A673 (cell line): ENCODE measurements around the gene PRUNE2. TPM values are rescaled to one million over a fixed set of nuclear protein-coding genes. Genes with fewer than 3 reads are reported as not detected.

Experiments used
- BruUV-seq: library from RNA; stranded (reverse); fragments of 400-500 nt; replicated peaks from 2 replicates; lab custom pipeline; 2021; lab: Mats Ljungman, UMichigan
- CTCF ChIA-PET: fragments of 300-600 bp; sonication (Branson Sonifier 250); formaldehyde crosslinking; loops from one replicate; lab custom pipeline; 2022; ENCODE audit warnings: antibody characterized with exemption; lab: Charles Lee
- POLR2A ChIA-PET: fragments of 300-600 bp; sonication (Branson Sonifier 250); formaldehyde crosslinking; loops from one replicate; lab custom pipeline; 2022; ENCODE audit warnings: antibody characterized with exemption; ENCODE audit not compliant: low non-redundant PET; lab: Charles Lee
- DNase-seq: peaks from one replicate; pipeline ENCODE4 v3.0.0-alpha.2; 2015; ENCODE audit warnings: low spot score
- H3K27ac ChIP-seq: fragments of 200-600 bp; sonication (generic); 2 replicates; pipeline ENCODE4 v1.5.1; 2016; ENCODE audit warnings: mixed run types, low read depth, mild to moderate bottlenecking, mixed read lengths, antibody characterized with exemption, low read length; ENCODE audit not compliant: poor library complexity, severe bottlenecking
- H3K27me3 ChIP-seq: fragments of 200-600 bp; sonication (generic); replicated peaks from 2 replicates; pipeline ENCODE4 v1.6.1; 2017; ENCODE audit warnings: mixed run types, low read depth, mild to moderate bottlenecking, mixed read lengths, antibody characterized with exemption, low read length; ENCODE audit not compliant: insufficient read depth, poor library complexity
- H3K36me3 ChIP-seq: fragments of 200-600 bp; sonication (generic); 2 replicates; pipeline ENCODE4 v1.6.1; 2016; ENCODE audit warnings: mixed run types, mild to moderate bottlenecking, mixed read lengths, antibody characterized with exemption, low read length; ENCODE audit not compliant: insufficient read depth, poor library complexity, severe bottlenecking
- H3K4me1 ChIP-seq: fragments of 200-600 bp; sonication (generic); 2 replicates; pipeline ENCODE4 v1.6.1; 2017; ENCODE audit warnings: mixed run types, mild to moderate bottlenecking, mixed read lengths, antibody characterized with exemption, low read length; ENCODE audit not compliant: insufficient read depth, poor library complexity, severe bottlenecking
- H3K4me3 ChIP-seq: fragments of 200-600 bp; sonication (generic); 2 replicates; pipeline ENCODE4 v1.5.1; 2016; ENCODE audit warnings: low read depth, mixed run types, mild to moderate bottlenecking, mixed read lengths, low read length; ENCODE audit not compliant: poor library complexity, severe bottlenecking
- H3K9me3 ChIP-seq: fragments of 200-600 bp; sonication (generic); 2 replicates; pipeline ENCODE4 v1.6.1; 2016; ENCODE audit warnings: mixed run types, low read depth, mild to moderate bottlenecking, mixed read lengths, antibody characterized with exemption, low read length; ENCODE audit not compliant: poor library complexity, severe bottlenecking
- CTCF ChIP-seq: fragments of 300-800, 200-600 bp; sonication (generic); conservative IDR thresholded peaks from 2 replicates; pipeline ENCODE4 v1.5.1; 2017; ENCODE audit warnings: low read depth, mild to moderate bottlenecking, antibody characterized with exemption, low read length, moderate library complexity, mixed read lengths
- EZH2 ChIP-seq: fragments of 200-600 bp; sonication (generic); IDR thresholded peaks from 2 replicates; pipeline ENCODE4 v1.6.1; 2017; ENCODE audit warnings: borderline replicate concordance, low read depth, mild to moderate bottlenecking, mixed read lengths, antibody characterized with exemption, low read length; ENCODE audit not compliant: poor library complexity, severe bottlenecking
- intact Hi-C: fragments of 100-400 bp; cut with micrococcal nuclease; formaldehyde crosslinking; loops from one replicate; pipeline ENCODE4 v1.10.0; 2022; ENCODE audit not compliant: unreplicated experiment
- total RNA-seq: library from RNA; stranded (reverse); gene quantifications from 2 replicates; pipeline ENCODE4 v1.2.3, GENCODE V29; 2021

The PRUNE2 gene
- total RNA-seq, 1 experiment from 2014 or later = not detected

GRCh38 chr9:76583256-76583655 lies 322.7 kb downstream of the PRUNE2 start:
- Histone ChIP-seq H3K4me1 (no peaks in the 10 kb centered on the region), H3K36me3 (no peaks in the 10 kb centered on the region), H3K27ac (no peak overlapping the region), H3K9me3 (no peaks in the 10 kb centered on the region), H3K4me3 (no peak overlapping the region), H3K27me3 (peaks cover 3% of the 10 kb centered on the region)
- POLR2A ChIA-PET = no interaction called here
- no peak for DNase-seq
- CTCF ChIA-PET = no interaction called here
- TF ChIP-seq EZH2 (no peak), CTCF (no peak)
- intact Hi-C loops = no loop called here
- no TSS peak for BruUV-seq

- ChIA-PET POLR2A (no interaction called here), CTCF (no interaction called here)
- H3K9me3 ChIP-seq = no peaks in the 10 kb centered on the region
- intact Hi-C loops = no loop called here
- DNase-seq = no peak
- TF ChIP-seq CTCF (no peak), EZH2 (no peak)
- no peaks in the 10 kb centered on the region for H3K36me3 ChIP-seq
- no TSS peak for BruUV-seq
- H3K27me3 ChIP-seq = peaks cover 3% of the 10 kb centered on the region
- H3K27ac ChIP-seq = no peak overlapping the region
- no peaks in the 10 kb centered on the region for H3K4me1 ChIP-seq
- H3K4me3 ChIP-seq = no peak overlapping the region
Measured at GRCh38 chr9:76581731-76582130, 324.2 kb downstream of the PRUNE2 start.

GRCh38 chr9:76580820-76581219 lies 325.1 kb downstream of the PRUNE2 start:
- no TSS peak for BruUV-seq

More at GRCh38 chr9:76580820-76581219, 325.1 kb downstream of the PRUNE2 start:
- no peaks in the 10 kb centered on the region for H3K9me3 ChIP-seq
- POLR2A ChIA-PET = no interaction called here
- intact Hi-C loops = no loop called here
- TF ChIP-seq EZH2 (no peak), CTCF (no peak)
- H3K27ac ChIP-seq = no peak overlapping the region
- CTCF ChIA-PET = no interaction called here
- H3K27me3 ChIP-seq = peaks cover 3% of the 10 kb centered on the region
- DNase-seq = no peak
- no peaks in the 10 kb centered on the region for H3K36me3 ChIP-seq
- no peak overlapping the region for H3K4me3 ChIP-seq
- no peaks in the 10 kb centered on the region for H3K4me1 ChIP-seq
